Pancreas (tissue), 10 donors: Measurements from ENCODE around the gene HMCN1. TPM values are rescaled to one million over a fixed set of nuclear protein-coding genes. Genes with fewer than 3 reads are reported as not detected.

ENCODE experiments used
- ATAC-seq, 4 donors: fragments of 200-7000 bp; cut with Tn5 transposase; one replicate each; pipeline versions ENCODE4 v1.8.0 to v1.9.1; 2020; ENCODE audit warnings: mild to moderate bottlenecking in 4 of 4, moderate library complexity in 4 of 4
- DNase-seq, 6 donors: peaks; one replicate each; pipeline ENCODE4 v3.0.0-alpha.2; 2020
- FAIRE-seq: peaks from 2 replicates; lab custom pipeline; 2012; peaks lifted over from hg19 to GRCh38; lab: Jason Lieb, UNC
- H3K27ac ChIP-seq, 4 donors: fragments of 200-600 bp; sonication (generic); 1 replicate in 3 of 4; 2 replicates in 1 of 4; pipeline versions ENCODE4 v1.5.0 to v1.8.0; 2020
- H3K27me3 ChIP-seq, 4 donors: fragments of 200-600 bp; one replicate each; pipeline ENCODE4 v1.8.0; 2021
- H3K36me3 ChIP-seq, 3 donors: fragments of 200-600 bp; sonication (generic) in 1 of 3; one replicate each; pipeline versions ENCODE4 v1.5.0 to v1.8.0; 2020 to 2021
- H3K4me1 ChIP-seq, 3 donors: fragments of 200-600 bp; one replicate each; pipeline ENCODE4 v1.8.0; 2021
- H3K4me3 ChIP-seq, 4 donors: fragments of 200-600 bp; sonication (generic) in 2 of 4; one replicate each; pipeline versions ENCODE4 v1.5.0 to v1.8.0; 2020 to 2021
- H3K9me3 ChIP-seq, 4 donors: fragments of 200-600 bp; one replicate each; pipeline ENCODE4 v1.8.0; 2021
- WGBS, 2 donors: extraction: QIAGEN DNeasy Blood & Tissue Kit; methylation state at CpG; one replicate each; pipeline ENCODE4 v1.1.7; 2013; 5-methylcytosine and 5-hydroxymethylcytosine counted together
- intact Hi-C, 3 donors: fragments of 100-400 bp; cut with DNase I; formaldehyde crosslinking; loops; one replicate each; pipeline versions ENCODE4 v1.11.1 to v1.14.2; 2022
- polyA plus RNA-seq, 2 donors: library from polyadenylated mRNA; stranded (reverse); fragments of 200-250 nt; gene quantifications; one replicate each; pipeline ENCODE4 v1.2.3, GENCODE V29; 2013
- total RNA-seq, 6 donors: library from RNA; stranded (reverse); fragmentation: NEBNext Ultra II Directional in 4 of 6; extraction: Animal tissue kit (Norgen Biotek cat#: 25700) in 4 of 6; gene quantifications; one replicate each; pipeline versions ENCODE4 v1.2.1 to v1.2.4, GENCODE V29; 2021 to 2023
- TF ChIP-seq, protein P1 (sequence below), 4 donors: fragments of 200-600 bp; sonication (generic) in 3 of 4; IDR thresholded peaks; one replicate each; pipeline versions ENCODE4 v1.5.0 to v1.8.0; 2021; ENCODE audit warnings: antibody characterized with exemption in 4 of 4
- donor health status: healthy with polysubstance abuse.
- donor health status: DM: no; HTN: no; CAD: no; lungs with moderate emphysema.
- donor health status: DM: no; HTN: no; CAD: no.
- donor health status: control.
- donor health status: control.
- donor health status: Bipolar disorder and iron deficiency.
- donor health status: DM: yes; HTN: yes; CAD: no.
- donor health status: DM: no; HTN: no; CAD: no.
- donor health status: DM: no; HTN: no; CAD: no.
- donor health status: DM: yes; HTN: yes; CAD: no.

HMCN1 gene
- total and polyA plus RNA-seq, 8 donors: 0.19 to 4.8 (median 0.60) TPM

- Histone ChIP-seq H3K9me3 (no peaks in the 10 kb centered on the region), H3K27ac (no peak overlapping the region), H3K4me3 (no peak overlapping the region), H3K4me1 (no peaks in the 10 kb centered on the region), H3K36me3 (no peaks in the 10 kb centered on the region), H3K27me3 (no peaks in the 10 kb centered on the region)
- FAIRE-seq (no peak), ATAC-seq (no peak), DNase-seq (no peak)
- 89 to 93% methylated on average over 2 of the region's 2 CpGs for WGBS, 2 donors
- TF ChIP-seq, protein P1, sequence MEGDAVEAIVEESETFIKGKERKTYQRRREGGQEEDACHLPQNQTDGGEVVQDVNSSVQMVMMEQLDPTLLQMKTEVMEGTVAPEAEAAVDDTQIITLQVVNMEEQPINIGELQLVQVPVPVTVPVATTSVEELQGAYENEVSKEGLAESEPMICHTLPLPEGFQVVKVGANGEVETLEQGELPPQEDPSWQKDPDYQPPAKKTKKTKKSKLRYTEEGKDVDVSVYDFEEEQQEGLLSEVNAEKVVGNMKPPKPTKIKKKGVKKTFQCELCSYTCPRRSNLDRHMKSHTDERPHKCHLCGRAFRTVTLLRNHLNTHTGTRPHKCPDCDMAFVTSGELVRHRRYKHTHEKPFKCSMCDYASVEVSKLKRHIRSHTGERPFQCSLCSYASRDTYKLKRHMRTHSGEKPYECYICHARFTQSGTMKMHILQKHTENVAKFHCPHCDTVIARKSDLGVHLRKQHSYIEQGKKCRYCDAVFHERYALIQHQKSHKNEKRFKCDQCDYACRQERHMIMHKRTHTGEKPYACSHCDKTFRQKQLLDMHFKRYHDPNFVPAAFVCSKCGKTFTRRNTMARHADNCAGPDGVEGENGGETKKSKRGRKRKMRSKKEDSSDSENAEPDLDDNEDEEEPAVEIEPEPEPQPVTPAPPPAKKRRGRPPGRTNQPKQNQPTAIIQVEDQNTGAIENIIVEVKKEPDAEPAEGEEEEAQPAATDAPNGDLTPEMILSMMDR (IDR thresholded peaks at IDR 0.05): no peak
- intact Hi-C loops: no loop called here
Measured at GRCh38 chr1:185838111-185838510, 103.9 kb downstream of the HMCN1 start.

DNA sequence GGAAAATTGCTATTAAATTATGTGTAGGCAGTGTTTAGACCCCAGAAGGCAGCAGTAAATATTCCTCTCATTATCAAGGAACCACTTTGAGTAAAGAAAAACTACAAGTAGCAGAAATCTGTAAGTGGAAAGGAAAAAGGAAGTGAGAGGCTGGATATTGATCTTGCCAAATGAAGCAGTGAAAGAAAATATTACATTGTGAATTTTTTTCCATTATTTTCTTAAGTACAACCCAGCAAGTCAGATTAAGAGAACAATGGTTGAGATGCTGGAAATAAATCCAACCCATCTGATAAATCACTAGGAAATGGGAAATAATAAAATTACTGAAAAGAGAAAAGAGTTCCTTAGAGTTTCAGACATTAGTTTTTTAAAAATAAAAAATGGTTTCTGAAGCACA is 106.7 kb downstream of the HMCN1 start:
- Histone ChIP-seq H3K27me3 (no peaks in the 10 kb centered on the region), H3K27ac (no peak overlapping the region), H3K9me3 (no peaks in the 10 kb centered on the region), H3K36me3 (no peaks in the 10 kb centered on the region), H3K4me1 (peaks cover 0 to 4% (median 0%) of the 10 kb centered on the region in 3 donors), H3K4me3 (no peak overlapping the region)
- intact Hi-C loops: no loop called here
- no peak for ATAC-seq
- no peak for FAIRE-seq
- no peak for DNase-seq
- TF ChIP-seq, protein P1 (IDR thresholded peaks at IDR 0.05): no peak

DNA sequence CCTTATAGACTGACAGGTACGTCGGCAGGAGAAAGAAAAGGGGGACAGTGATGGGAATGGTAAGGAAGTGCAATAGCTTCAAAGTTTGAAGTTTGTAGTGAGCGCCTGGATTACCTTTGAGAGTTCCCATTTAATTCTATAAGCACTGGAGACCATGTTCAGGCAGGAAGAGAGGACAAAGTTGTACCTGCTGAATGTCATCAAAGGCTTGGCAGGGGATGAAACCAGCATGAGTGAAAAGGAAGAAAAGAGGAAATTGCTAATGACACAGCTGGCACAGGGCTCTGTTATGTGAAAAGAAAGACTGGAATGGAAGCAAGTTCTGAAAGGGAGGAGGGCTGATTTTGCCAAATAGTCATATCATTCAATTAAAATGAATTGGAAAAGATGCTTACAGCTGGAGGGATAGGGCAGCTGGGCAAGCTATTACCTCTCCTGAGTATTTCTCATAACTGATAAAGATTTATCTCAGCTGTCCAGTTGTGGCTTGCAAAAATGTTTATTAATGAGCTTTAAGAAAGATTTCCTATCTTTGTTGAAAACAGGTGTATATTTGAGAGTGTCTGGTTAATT is 109.2 kb downstream of the HMCN1 start:
- Histone ChIP-seq H3K36me3 (no peaks in the 10 kb centered on the region), H3K27ac (no peak overlapping the region), H3K4me3 (no peak overlapping the region), H3K9me3 (no peaks in the 10 kb centered on the region), H3K4me1 (peaks cover 0 to 4% (median 0%) of the 10 kb centered on the region in 3 donors), H3K27me3 (no peaks in the 10 kb centered on the region)
- intact Hi-C loops: no loop called here
- 54 to 63% methylated on average over 3 of the region's 3 CpGs for WGBS, 2 donors
- FAIRE-seq (no peak), ATAC-seq (no peak), DNase-seq (no peak)
- TF ChIP-seq, protein P1 (IDR thresholded peaks at IDR 0.05): no peak

DNA sequence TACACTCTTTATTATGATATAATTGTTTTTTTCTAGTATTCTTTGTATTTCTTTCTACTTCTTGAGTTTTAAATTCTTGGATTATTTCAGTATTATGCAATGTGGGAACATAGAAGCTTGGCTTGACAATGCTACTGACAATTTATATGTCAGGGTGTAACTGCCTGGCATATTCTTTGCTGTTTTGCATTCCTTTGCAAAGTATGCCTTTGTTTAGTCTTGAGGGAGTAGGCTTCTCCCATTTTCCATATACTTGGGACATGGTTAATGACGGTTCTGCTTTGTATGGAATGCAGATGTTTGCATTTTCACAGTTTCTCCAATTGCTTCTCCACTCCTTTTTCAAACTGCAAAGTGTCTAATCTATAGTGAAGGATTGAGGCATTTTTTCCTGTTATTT is 109.8 kb downstream of the HMCN1 start:
- 75 to 83% methylated on average over 1 of the region's 1 CpG for WGBS, 2 donors
- TF ChIP-seq, protein P1 (IDR thresholded peaks at IDR 0.05): no peak
- Histone ChIP-seq H3K4me1 (peaks cover 0 to 4% (median 0%) of the 10 kb centered on the region in 3 donors), H3K4me3 (no peak overlapping the region), H3K9me3 (no peaks in the 10 kb centered on the region), H3K36me3 (no peaks in the 10 kb centered on the region), H3K27me3 (no peaks in the 10 kb centered on the region), H3K27ac (no peak overlapping the region)
- no peak for DNase-seq
- no peak for FAIRE-seq
- ATAC-seq: no peak
- intact Hi-C loops: no loop called here

DNA sequence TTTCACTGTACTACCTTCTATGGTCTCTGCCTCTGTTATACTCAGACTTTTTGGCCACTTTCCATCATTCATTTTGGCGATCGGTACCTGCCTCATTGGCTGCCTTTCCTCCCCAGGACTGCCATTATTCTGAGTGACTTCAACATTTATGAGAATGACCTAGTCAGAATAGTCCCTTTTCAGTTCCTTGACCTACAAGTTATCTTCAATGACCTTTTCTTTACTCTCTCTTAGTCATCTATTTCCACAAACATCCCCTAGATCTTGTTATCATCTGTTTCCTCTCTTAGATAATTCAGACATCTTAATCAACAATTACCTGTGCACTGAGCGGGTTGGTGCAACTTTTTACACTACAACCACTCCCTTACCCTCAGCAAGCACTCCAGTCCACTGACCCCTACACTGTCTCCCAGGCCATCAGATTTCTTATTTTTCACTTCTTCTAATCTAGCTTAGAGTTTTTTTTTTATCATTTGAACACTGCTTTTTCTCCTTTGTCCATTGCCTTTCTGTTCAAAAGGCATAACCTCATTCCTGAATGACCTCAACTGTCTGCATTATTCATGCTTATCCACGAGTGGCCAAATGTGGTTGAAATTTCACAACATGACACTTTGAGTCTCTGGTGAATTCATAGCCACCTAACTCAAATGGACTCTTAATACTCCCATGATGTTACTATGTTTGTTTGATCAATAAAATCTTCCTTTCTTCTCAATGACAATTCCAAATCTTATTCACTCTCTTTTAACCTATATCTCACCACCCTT is 112.7 kb downstream of the HMCN1 start:
- Histone ChIP-seq H3K4me1 (peaks cover 0 to 4% (median 0%) of the 10 kb centered on the region in 3 donors), H3K9me3 (no peaks in the 10 kb centered on the region), H3K36me3 (no peaks in the 10 kb centered on the region), H3K4me3 (no peak overlapping the region), H3K27me3 (no peaks in the 10 kb centered on the region), H3K27ac (no peak overlapping the region)
- 70 to 79% methylated on average over 4 of the region's 4 CpGs for WGBS, 2 donors
- TF ChIP-seq, protein P1 (IDR thresholded peaks at IDR 0.05): no peak
- ATAC-seq (no peak), DNase-seq (no peak), FAIRE-seq (no peak)
- intact Hi-C loops: no loop called here
